Calu3 (cell line): ENCODE measurements around the gene TACC3. TPM values are rescaled to one million over a fixed set of nuclear protein-coding genes. Genes with fewer than 3 reads are reported as not detected.

Experiments
- BruUV-seq: library from RNA; stranded (reverse); fragments of 400-500 nt; replicated peaks from 2 replicates; lab custom pipeline; 2021; lab: Mats Ljungman, UMichigan
- CTCF ChIA-PET: fragments of 300-600 bp; sonication (Branson Sonifier 250); formaldehyde crosslinking; loops from one replicate; lab custom pipeline; 2022; ENCODE audit warnings: antibody characterized with exemption; lab: Charles Lee
- DNase-seq: peaks from one replicate; pipeline ENCODE4 v3.0.0; 2022
- H3K27ac Mint-ChIP-seq: one replicate; pipeline ENCODE4 v1.8.0; 2022; ENCODE audit warnings: mixed read lengths; ENCODE audit not compliant: unreplicated experiment
- H3K27me3 Mint-ChIP-seq: one replicate; pipeline ENCODE4 v1.8.0; 2022; ENCODE audit warnings: mixed read lengths; ENCODE audit not compliant: unreplicated experiment
- H3K36me3 Mint-ChIP-seq: one replicate; pipeline ENCODE4 v1.8.0; 2022; ENCODE audit warnings: mild to moderate bottlenecking, moderate library complexity, mixed read lengths; ENCODE audit not compliant: insufficient read depth, unreplicated experiment
- H3K4me1 Mint-ChIP-seq: one replicate; pipeline ENCODE4 v1.8.0; 2022; ENCODE audit warnings: mild to moderate bottlenecking, low read depth, mixed read lengths; ENCODE audit not compliant: unreplicated experiment
- H3K4me3 Mint-ChIP-seq: one replicate; pipeline ENCODE4 v1.8.0; 2022; ENCODE audit warnings: mild to moderate bottlenecking, low read depth, moderate library complexity, mixed read lengths; ENCODE audit not compliant: unreplicated experiment
- H3K9me3 Mint-ChIP-seq: one replicate; pipeline ENCODE4 v1.8.0; 2022; ENCODE audit warnings: low read depth, mixed read lengths; ENCODE audit not compliant: unreplicated experiment
- CTCF ChIP-seq: fragments of 200-600 bp; IDR thresholded peaks from one replicate; pipeline ENCODE4 v1.8.0; 2022; ENCODE audit warnings: antibody characterized with exemption; ENCODE audit not compliant: unreplicated experiment
- intact Hi-C: fragments of 100-400 bp; cut with micrococcal nuclease; formaldehyde crosslinking; loops from one replicate; pipeline ENCODE4 v1.10.0; 2022; ENCODE audit not compliant: unreplicated experiment
- total RNA-seq: library from RNA; stranded (reverse); gene quantifications from 2 replicates; pipeline ENCODE4 v1.2.3, GENCODE V29; 2022

TACC3 gene
- total RNA-seq, 1 experiment from 2014 or later = 95.9 TPM

DNA sequence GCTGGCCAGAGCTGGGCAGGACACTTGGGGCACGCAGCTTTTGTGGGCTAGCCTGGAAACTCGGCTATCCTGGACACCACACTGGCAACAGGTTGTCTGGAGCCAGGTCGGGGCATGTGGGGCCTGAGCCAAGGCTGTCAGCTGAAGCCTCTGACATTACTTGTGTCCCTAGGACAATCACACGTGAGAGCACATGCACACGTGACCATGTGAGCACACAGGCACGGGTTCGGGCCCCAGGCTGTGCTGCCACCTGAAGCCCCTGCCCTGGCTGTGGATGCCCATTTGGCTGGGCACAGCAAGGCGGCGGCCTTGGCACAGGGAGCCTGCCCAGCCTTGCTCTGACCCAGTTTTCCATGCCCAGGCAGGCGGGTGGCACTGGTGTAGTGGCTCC, 63.1 kb downstream of the TACC3 start:
- CTCF ChIA-PET = no interaction called here
- no peaks in the 10 kb centered on the region for H3K27me3 Mint-ChIP-seq
- no TSS peak for BruUV-seq

DNA sequence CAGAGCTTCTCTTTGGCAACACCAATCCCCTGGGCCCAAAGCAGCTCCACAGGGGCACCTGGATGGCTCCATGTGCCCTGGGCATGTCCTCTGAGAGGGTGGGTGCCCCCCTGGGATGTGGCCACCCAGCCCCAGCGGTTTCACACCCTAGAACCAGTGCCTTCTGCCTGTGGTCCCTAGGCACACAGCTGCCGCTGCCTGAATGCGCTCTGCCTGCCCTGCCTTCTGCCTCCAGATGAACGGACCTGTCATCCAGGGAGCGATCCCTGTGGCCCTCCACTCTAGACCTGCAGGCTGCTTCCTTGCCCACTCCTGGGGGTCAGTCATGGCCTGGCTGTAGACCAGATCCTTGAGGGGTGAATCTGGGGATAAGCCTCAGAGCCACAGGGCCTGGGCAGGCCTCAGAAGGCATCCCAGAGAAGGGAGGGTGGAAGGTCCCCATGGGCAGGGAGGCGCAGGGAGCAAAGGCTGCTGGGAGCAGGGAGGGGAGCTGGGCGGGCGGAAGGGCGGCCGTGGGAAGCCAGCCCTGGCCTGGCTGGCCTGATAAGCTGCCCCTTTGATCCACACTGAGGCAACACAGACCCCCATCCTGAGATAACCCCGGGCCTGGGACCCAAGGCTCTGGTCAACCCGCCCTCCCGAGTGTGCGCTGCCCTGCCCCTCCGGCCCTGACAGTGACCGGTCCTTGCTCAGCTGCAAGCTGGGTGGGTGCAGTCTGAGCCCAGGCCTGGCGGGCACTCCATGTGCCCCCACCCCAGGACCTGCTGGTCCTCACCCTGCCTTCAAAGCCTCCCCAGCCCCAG, 63.7 kb downstream of the TACC3 start:
- Mint-ChIP-seq H3K4me1 (no peaks in the 10 kb centered on the region), H3K36me3 (no peaks in the 10 kb centered on the region), H3K9me3 (no peaks in the 10 kb centered on the region), H3K27ac (no peak overlapping the region), H3K27me3 (no peaks in the 10 kb centered on the region), H3K4me3 (no peak overlapping the region)
- no peak for DNase-seq
- intact Hi-C loops = no loop called here
- no TSS peak for BruUV-seq
- no peak for TF ChIP-seq CTCF
- CTCF ChIA-PET = no interaction called here

More for the DNA sequence above, 63.1 kb downstream of the TACC3 start:
- intact Hi-C loops = no loop called here
- H3K4me3 Mint-ChIP-seq = no peak overlapping the region
- no peak for TF ChIP-seq CTCF
- H3K27ac Mint-ChIP-seq = no peak overlapping the region
- H3K9me3 Mint-ChIP-seq = no peaks in the 10 kb centered on the region
- H3K36me3 Mint-ChIP-seq = no peaks in the 10 kb centered on the region
- DNase-seq = no peak
- no peaks in the 10 kb centered on the region for H3K4me1 Mint-ChIP-seq

- BruUV-seq = no TSS peak
- CTCF ChIA-PET = no interaction called here
- no peaks in the 10 kb centered on the region for H3K9me3 Mint-ChIP-seq
Measured at GRCh38 chr4:1785592-1785991, 64.3 kb downstream of the TACC3 start.

DNA sequence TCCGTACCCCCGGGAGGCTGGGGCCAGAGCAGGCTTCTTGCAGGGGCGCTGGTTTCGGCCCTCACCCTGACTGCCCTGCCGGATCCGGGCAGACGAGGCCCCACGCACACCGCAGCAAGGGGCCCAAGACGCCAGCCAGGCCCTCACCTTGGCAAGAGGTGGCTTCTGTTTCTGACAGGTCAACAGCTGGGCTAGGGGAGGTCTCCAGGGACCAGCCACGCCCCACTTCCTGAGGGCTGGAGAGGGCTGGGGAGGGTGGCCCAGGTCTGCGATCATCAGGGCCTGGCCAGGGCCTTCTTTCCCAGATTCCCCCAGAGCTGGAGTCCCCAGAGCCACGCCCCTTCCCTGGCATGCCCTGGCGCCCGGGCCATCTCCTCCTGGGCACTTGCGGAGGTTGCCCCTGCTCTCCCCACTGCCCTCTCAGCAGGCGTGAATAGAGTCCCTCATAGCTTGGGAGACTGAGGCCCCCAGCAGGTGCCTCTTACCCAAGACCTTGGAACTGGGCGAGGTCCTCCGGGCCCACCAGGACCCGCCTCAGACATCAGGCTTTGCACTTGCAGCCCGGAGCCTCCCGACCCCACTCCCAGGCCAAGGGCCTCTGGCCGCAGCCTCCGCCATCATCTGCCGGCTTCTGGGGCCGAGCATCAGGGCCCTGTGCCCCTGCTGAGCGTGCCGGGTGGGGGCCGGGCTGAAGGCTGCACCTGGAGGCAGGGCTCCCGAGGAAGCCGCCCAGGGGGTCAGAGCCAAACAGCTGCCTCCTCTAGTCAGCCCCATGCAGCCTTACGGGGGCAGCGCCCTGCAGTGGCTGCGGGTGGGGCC, 65.4 kb downstream of the TACC3 start:
- no peak for TF ChIP-seq CTCF
- Mint-ChIP-seq H3K27me3 (no peaks in the 10 kb centered on the region), H3K4me1 (no peaks in the 10 kb centered on the region), H3K9me3 (no peaks in the 10 kb centered on the region), H3K4me3 (no peak overlapping the region), H3K27ac (no peak overlapping the region), H3K36me3 (no peaks in the 10 kb centered on the region)
- intact Hi-C loops = no loop called here
- CTCF ChIA-PET = interaction anchor here (0.5 kb wide), 1 partner anchor 24 kb away, joined by 3 read pairs; no protein-coding TSS in a partner anchor
- DNase-seq = no peak
- BruUV-seq = no TSS peak

More at GRCh38 chr4:1785592-1785991, 64.3 kb downstream of the TACC3 start:
- Mint-ChIP-seq H3K4me3 (no peak overlapping the region), H3K4me1 (no peaks in the 10 kb centered on the region), H3K27me3 (no peaks in the 10 kb centered on the region), H3K27ac (no peak overlapping the region), H3K36me3 (no peaks in the 10 kb centered on the region)
- no peak for TF ChIP-seq CTCF
- intact Hi-C loops = no loop called here
- no peak for DNase-seq
